Liver (tissue), 3 donors: Measurements from ENCODE around the gene SOBP.

Experiments
- GABPA ChIP-seq, 2 donors: IDR thresholded peaks in 1 of 2; conservative IDR thresholded peaks in 1 of 2; 2 replicates each; pipeline ENCODE4 v1.6.1; 2016; ENCODE audit warnings: antibody characterized with exemption in 2 of 2, mild to moderate bottlenecking in 1 of 2, moderate library complexity in 1 of 2
- TF ChIP-seq, protein P1 (sequence below): fragments of 150-350 bp; IDR thresholded peaks from 2 replicates; pipeline ENCODE4 v1.5.1; 2017; ENCODE audit warnings: improper control_type of control experiment, low read depth, low read length; ENCODE audit not compliant: missing input control
- TF ChIP-seq, protein P2 (sequence below): IDR thresholded peaks from 2 replicates; pipeline ENCODE4 v1.6.1; 2016; ENCODE audit warnings: antibody characterized with exemption, mild to moderate bottlenecking
- donor health status: healthy.
- donor health status: healthy.

DNA sequence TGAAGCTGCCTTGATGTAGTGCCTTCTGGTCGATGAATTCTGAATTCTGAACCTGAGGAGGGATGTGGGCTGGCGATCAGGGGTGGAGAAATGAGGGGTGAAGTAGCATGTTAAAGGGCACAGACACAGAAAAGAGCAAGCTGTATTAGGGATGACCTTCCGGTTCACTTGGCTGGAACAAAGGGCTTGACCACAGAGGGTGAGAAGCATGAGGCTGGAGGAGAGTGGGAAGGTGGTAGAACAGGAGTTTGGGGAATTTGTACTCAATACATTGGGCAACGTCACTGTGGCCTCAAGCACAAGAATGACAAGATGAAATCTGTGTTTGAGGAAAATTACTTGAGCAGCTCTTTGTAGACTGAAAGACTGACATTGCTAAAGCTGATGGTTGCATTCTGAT, 155.8 kb downstream of the SOBP start:
- TF ChIP-seq, protein P1, sequence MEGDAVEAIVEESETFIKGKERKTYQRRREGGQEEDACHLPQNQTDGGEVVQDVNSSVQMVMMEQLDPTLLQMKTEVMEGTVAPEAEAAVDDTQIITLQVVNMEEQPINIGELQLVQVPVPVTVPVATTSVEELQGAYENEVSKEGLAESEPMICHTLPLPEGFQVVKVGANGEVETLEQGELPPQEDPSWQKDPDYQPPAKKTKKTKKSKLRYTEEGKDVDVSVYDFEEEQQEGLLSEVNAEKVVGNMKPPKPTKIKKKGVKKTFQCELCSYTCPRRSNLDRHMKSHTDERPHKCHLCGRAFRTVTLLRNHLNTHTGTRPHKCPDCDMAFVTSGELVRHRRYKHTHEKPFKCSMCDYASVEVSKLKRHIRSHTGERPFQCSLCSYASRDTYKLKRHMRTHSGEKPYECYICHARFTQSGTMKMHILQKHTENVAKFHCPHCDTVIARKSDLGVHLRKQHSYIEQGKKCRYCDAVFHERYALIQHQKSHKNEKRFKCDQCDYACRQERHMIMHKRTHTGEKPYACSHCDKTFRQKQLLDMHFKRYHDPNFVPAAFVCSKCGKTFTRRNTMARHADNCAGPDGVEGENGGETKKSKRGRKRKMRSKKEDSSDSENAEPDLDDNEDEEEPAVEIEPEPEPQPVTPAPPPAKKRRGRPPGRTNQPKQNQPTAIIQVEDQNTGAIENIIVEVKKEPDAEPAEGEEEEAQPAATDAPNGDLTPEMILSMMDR: no peak
- TF ChIP-seq, protein P2, sequence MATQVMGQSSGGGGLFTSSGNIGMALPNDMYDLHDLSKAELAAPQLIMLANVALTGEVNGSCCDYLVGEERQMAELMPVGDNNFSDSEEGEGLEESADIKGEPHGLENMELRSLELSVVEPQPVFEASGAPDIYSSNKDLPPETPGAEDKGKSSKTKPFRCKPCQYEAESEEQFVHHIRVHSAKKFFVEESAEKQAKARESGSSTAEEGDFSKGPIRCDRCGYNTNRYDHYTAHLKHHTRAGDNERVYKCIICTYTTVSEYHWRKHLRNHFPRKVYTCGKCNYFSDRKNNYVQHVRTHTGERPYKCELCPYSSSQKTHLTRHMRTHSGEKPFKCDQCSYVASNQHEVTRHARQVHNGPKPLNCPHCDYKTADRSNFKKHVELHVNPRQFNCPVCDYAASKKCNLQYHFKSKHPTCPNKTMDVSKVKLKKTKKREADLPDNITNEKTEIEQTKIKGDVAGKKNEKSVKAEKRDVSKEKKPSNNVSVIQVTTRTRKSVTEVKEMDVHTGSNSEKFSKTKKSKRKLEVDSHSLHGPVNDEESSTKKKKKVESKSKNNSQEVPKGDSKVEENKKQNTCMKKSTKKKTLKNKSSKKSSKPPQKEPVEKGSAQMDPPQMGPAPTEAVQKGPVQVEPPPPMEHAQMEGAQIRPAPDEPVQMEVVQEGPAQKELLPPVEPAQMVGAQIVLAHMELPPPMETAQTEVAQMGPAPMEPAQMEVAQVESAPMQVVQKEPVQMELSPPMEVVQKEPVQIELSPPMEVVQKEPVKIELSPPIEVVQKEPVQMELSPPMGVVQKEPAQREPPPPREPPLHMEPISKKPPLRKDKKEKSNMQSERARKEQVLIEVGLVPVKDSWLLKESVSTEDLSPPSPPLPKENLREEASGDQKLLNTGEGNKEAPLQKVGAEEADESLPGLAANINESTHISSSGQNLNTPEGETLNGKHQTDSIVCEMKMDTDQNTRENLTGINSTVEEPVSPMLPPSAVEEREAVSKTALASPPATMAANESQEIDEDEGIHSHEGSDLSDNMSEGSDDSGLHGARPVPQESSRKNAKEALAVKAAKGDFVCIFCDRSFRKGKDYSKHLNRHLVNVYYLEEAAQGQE: no peak
- no peak for TF ChIP-seq GABPA (IDR thresholded peaks at IDR 0.05 in 1 of 2, conservative IDR thresholded peaks at IDR 0.05 in 1 of 2)
